ENCODE results near the gene NEU1.

- TF ChIP-seq CTCF (IDR thresholded peaks at IDR 0.05) (peak in 1 of 6 experiments; percentile 7), POLR2A (IDR thresholded peaks at IDR 0.05) (peak in 1 of 2 donors; percentile 60)
Measured at GRCh38 chr6:31898383-31899011, 35.9 kb upstream of the NEU1 start.

Data from thyroid gland (tissue), 4 donors.